A549 (cell line): ENCODE measurements around the gene OPCML. TPM values are rescaled to one million over a fixed set of nuclear protein-coding genes. Genes with fewer than 3 reads are reported as not detected.
"Not testable (repeated sequence)": the region's sequence is repeated elsewhere in the genome, so short reads cannot be mapped to it uniquely, and the experiment has no call there.

Experiments used
- ATAC-seq, 2 experiments: fragments of 200-7000 bp in 1 of 2; fragments of >200 bp in 1 of 2; cut with Nextera tagmentation in 1 of 2; cut with Tn5 transposase in 1 of 2; 3 replicates each; pipeline versions ENCODE4 v1.8.0 to v1.9.1; 2018 to 2020; ENCODE audit warnings: mild to moderate bottlenecking in 1 of 2, moderate library complexity in 1 of 2
- CTCF ChIA-PET: fragments of 300-600 bp; sonication (Branson Sonifier 250); formaldehyde crosslinking; extraction: SDS; loops from one replicate; lab custom pipeline; 2021; ENCODE audit warnings: antibody characterized with exemption, inconsistent platforms; lab: Yijun Ruan, JAX
- POLR2A ChIA-PET: fragments of 350-600 bp; formaldehyde crosslinking; extraction: SDS; loops from one replicate; lab custom pipeline; 2021; ENCODE audit warnings: antibody characterized with exemption, inconsistent platforms; lab: Yijun Ruan, JAX
- DNase-seq, 2 experiments: peaks; one replicate each; pipeline versions ENCODE4 v3.0.0 to v3.0.0-alpha.2; 2011 to 2016; ENCODE audit warnings: low read depth in 1 of 2, low spot score in 1 of 2
- FAIRE-seq: peaks from 2 replicates; lab custom pipeline; 2011; peaks lifted over from hg19 to GRCh38; lab: Jason Lieb, UNC
- H3K27ac ChIP-seq, 2 experiments: fragments of >200 bp; sonication (Bioruptor Twin); formaldehyde crosslinking; 3 replicates each; pipeline ENCODE4 v1.5.1; 2016 to 2017
- H3K4me1 ChIP-seq: fragments of >200 bp; sonication (Bioruptor Twin); formaldehyde crosslinking; 3 replicates; pipeline ENCODE4 v1.6.1; 2016
- H3K4me2 ChIP-seq: fragments of >200 bp; sonication (Bioruptor Twin); formaldehyde crosslinking; 3 replicates; pipeline ENCODE4 v1.6.1; 2016
- H3K4me3 ChIP-seq: fragments of >200 bp; sonication (Bioruptor Twin); formaldehyde crosslinking; 3 replicates; pipeline ENCODE4 v1.5.1; 2016
- H3K9me3 ChIP-seq: fragments of >200 bp; sonication (Bioruptor Twin); formaldehyde crosslinking; 3 replicates; pipeline ENCODE4 v1.6.1; 2016
- BCL3 ChIP-seq: fragments of >200 bp; sonication (Bioruptor Twin); formaldehyde crosslinking; IDR thresholded peaks from 3 replicates; pipeline ENCODE4 v1.6.1; 2016
- BHLHE40 ChIP-seq: IDR thresholded peaks from 2 replicates; pipeline ENCODE4 v1.6.1; 2012; ENCODE audit warnings: low read depth, low read length, inconsistent platforms
- CTCF ChIP-seq: fragments of >200 bp; sonication (Bioruptor Twin); formaldehyde crosslinking; IDR thresholded peaks from 3 replicates; pipeline ENCODE4 v1.5.1; 2016
- E2F6 ChIP-seq: IDR thresholded peaks from 2 replicates; pipeline ENCODE4 v1.6.1; 2012; ENCODE audit warnings: low read depth, borderline replicate concordance
- EHMT2 ChIP-seq: fragments of 200-600 bp; sonication (generic); IDR thresholded peaks from 2 replicates; pipeline ENCODE4 v1.6.1; 2016; ENCODE audit warnings: antibody characterized with exemption, low read depth, mild to moderate bottlenecking, moderate library complexity
- EP300 ChIP-seq, 2 experiments: fragments of >200 bp; sonication (Bioruptor Twin); formaldehyde crosslinking; IDR thresholded peaks; 2 replicates in 1 of 2; 3 replicates in 1 of 2; pipeline ENCODE4 v1.6.1; 2016 to 2017
- FOSL2 ChIP-seq, 2 experiments: fragments of 450-650 bp in 1 of 2; fragments of >200 bp in 1 of 2; sonication (Bioruptor Twin) in 1 of 2; formaldehyde crosslinking; IDR thresholded peaks; 2 replicates each; pipeline versions ENCODE4 v1.5.0 to v1.6.1; 2016 to 2020; ENCODE audit warnings: mild to moderate bottlenecking in 1 of 2, moderate library complexity in 1 of 2
- FOXS1 ChIP-seq: fragments of 250-450 bp; sonication (Bioruptor Pico); IDR thresholded peaks from 2 replicates; pipeline ENCODE4 v1.5.0; 2020; ENCODE audit warnings: mild to moderate bottlenecking, moderate library complexity
- GATA3 ChIP-seq: IDR thresholded peaks from 2 replicates; pipeline ENCODE4 v1.6.1; 2012; ENCODE audit warnings: borderline replicate concordance
- HOXB13 ChIP-seq: fragments of 250-450 bp; sonication (Bioruptor Pico); IDR thresholded peaks from 2 replicates; pipeline ENCODE4 v1.5.0; 2020; ENCODE audit warnings: low read depth, mild to moderate bottlenecking, moderate library complexity
- HOXB5 ChIP-seq: fragments of 250-450 bp; sonication (Bioruptor Pico); IDR thresholded peaks from 2 replicates; pipeline ENCODE4 v1.5.0; 2020; ENCODE audit warnings: mild to moderate bottlenecking, moderate library complexity
- JUN ChIP-seq, 2 experiments: fragments of >200 bp; sonication (Bioruptor Twin); formaldehyde crosslinking; IDR thresholded peaks; 2 replicates in 1 of 2; 3 replicates in 1 of 2; pipeline ENCODE4 v1.6.1; 2016 to 2017
- JUNB ChIP-seq: fragments of >200 bp; sonication (Bioruptor Twin); formaldehyde crosslinking; IDR thresholded peaks from 2 replicates; pipeline ENCODE4 v1.6.1; 2016
- KDM1A ChIP-seq: fragments of 200-600 bp; sonication (generic); IDR thresholded peaks from 2 replicates; pipeline ENCODE4 v1.6.1; 2016; ENCODE audit warnings: low read depth, mild to moderate bottlenecking
- NPAS2 ChIP-seq: fragments of 250-450 bp; sonication (Bioruptor Pico); IDR thresholded peaks from 2 replicates; pipeline ENCODE4 v1.8.0; 2022; ENCODE audit warnings: mild to moderate bottlenecking, moderate library complexity, borderline replicate concordance
- NR3C1 ChIP-seq: fragments of >200 bp; sonication (Bioruptor Twin); formaldehyde crosslinking; IDR thresholded peaks from 3 replicates; pipeline ENCODE4 v1.6.1; 2017
- RAD21 ChIP-seq, 2 experiments: fragments of >200 bp in 1 of 2; sonication (Bioruptor Twin) in 1 of 2; formaldehyde crosslinking in 1 of 2; IDR thresholded peaks in 1 of 2; conservative IDR thresholded peaks in 1 of 2; 2 replicates in 1 of 2; 3 replicates in 1 of 2; pipeline ENCODE4 v1.6.1; 2012 to 2018; ENCODE audit warnings: inconsistent platforms in 1 of 2
- RARB ChIP-seq: fragments of 250-450 bp; sonication (Bioruptor Pico); IDR thresholded peaks from 2 replicates; pipeline ENCODE4 v1.8.0; 2021; ENCODE audit warnings: mild to moderate bottlenecking, moderate library complexity
- TP53 ChIP-seq: fragments of 250-450 bp; sonication (Bioruptor Pico); IDR thresholded peaks from 2 replicates; pipeline ENCODE4 v1.5.0; 2021; ENCODE audit warnings: mild to moderate bottlenecking, moderate library complexity
- ZNF302 ChIP-seq: fragments of 250-450 bp; sonication (Bioruptor Pico); IDR thresholded peaks from 2 replicates; pipeline ENCODE4 v1.9.0; 2021; ENCODE audit warnings: inconsistent platforms, mild to moderate bottlenecking, moderate library complexity
- ZSCAN20 ChIP-seq: fragments of 250-450 bp; sonication (Bioruptor Pico); IDR thresholded peaks from 2 replicates; pipeline ENCODE4 v1.8.0; 2022; ENCODE audit warnings: mild to moderate bottlenecking, moderate library complexity
- WGBS: methylation state at CpG from one replicate; pipeline ENCODE4 v1.1.6; 2017; ENCODE audit errors: missing lambda C conversion rate; 5-methylcytosine and 5-hydroxymethylcytosine counted together
- polyA plus RNA-seq, 4 experiments: library from polyadenylated mRNA; depleted of rRNA in 3 of 4; stranded (reverse); fragments of >200 nt; fragmentation: RNase III in 1 of 4; extraction: RNeasy Plus Mini Kit Qiagen cat#74134 plus additional on column Dnase treatment in 1 of 4; gene quantifications; 2 replicates in 3 of 4; 3 replicates in 1 of 4; pipeline ENCODE4 v1.2.3, GENCODE V29; 2011 to 2017

The OPCML gene
- polyA plus RNA-seq, 2 of the 4 experiments (the other 2 are of a cell fraction) = not detected

- no peak overlapping the region for H3K27ac ChIP-seq
- no peaks in the 10 kb centered on the region for H3K9me3 ChIP-seq
- no peaks in the 10 kb centered on the region for H3K4me1 ChIP-seq
- no peak for FAIRE-seq
- no peak for DNase-seq
- CTCF ChIA-PET = no interaction called here
- ATAC-seq = no peak
- no peak overlapping the region for H3K4me2 ChIP-seq
- POLR2A ChIA-PET = no interaction called here
- WGBS = 17% methylated on average over 1 of the region's 3 CpGs
- TF ChIP-seq GATA3 (no peak), E2F6 (no peak), FOXS1 (CRISPR knock-in tag) (no peak), CTCF (no peak), RARB (CRISPR knock-in tag) (no peak), JUN (IDR thresholded peaks at IDR 0.05) (no peak), JUNB (no peak), KDM1A (no peak), BCL3 (no peak), EP300 (IDR thresholded peaks at IDR 0.05) (no peak), NR3C1 (no peak), FOSL2 (IDR thresholded peaks at IDR 0.05) (no peak), FOSL2 (CRISPR knock-in tag; IDR thresholded peaks at IDR 0.05) (no peak), ZSCAN20 (CRISPR knock-in tag) (no peak), HOXB5 (CRISPR knock-in tag) (no peak), TP53 (no peak), EHMT2 (no peak)
- TF ChIP-seq, all 56 proteins: peak for 0
- no peak overlapping the region for H3K4me3 ChIP-seq
These were observed 1152.8 kb downstream of the OPCML start for GRCh38 chr11:132379540-132379939.

- Histone ChIP-seq H3K4me1 (no peaks in the 10 kb centered on the region), H3K4me2 (no peak overlapping the region), H3K9me3 (no peaks in the 10 kb centered on the region), H3K4me3 (no peak overlapping the region), H3K27ac (no peak overlapping the region)
- no peak for FAIRE-seq
- ChIA-PET POLR2A (no interaction called here), CTCF (no interaction called here)
- DNase-seq = no peak
- WGBS = 7% methylated on average over 4 of the region's 4 CpGs
- no peak for TF ChIP-seq HOXB13
- no peak for TF ChIP-seq NPAS2
- TF ChIP-seq EP300 (IDR thresholded peaks at IDR 0.05) = no peak
- no peak for TF ChIP-seq ZNF302 (CRISPR knock-in tag)
- TF ChIP-seq FOXS1 (CRISPR knock-in tag) = no peak
- TF ChIP-seq BHLHE40 = no peak
- no peak for TF ChIP-seq RAD21 (conservative IDR thresholded peaks at IDR 0.05 in 1 of 2, IDR thresholded peaks at IDR 0.05 in 1 of 2)
- ATAC-seq = no peak
These were observed 1158.7 kb downstream of the OPCML start for GRCh38 chr11:132373405-132374143.

GRCh38 chr11:132370114-132370513 is 1162.2 kb downstream of the OPCML start:
- H3K4me2 ChIP-seq, POLR2A ChIA-PET, CTCF ChIA-PET, H3K9me3 ChIP-seq, H3K27ac ChIP-seq, ATAC-seq, DNase-seq, H3K4me3 ChIP-seq, FAIRE-seq, H3K4me1 ChIP-seq: not testable (repeated sequence)
